Ovary (tissue), 3 donors: ENCODE measurements around the gene DMAC2.

Experiments used
- EP300 ChIP-seq: sonication (generic); formaldehyde crosslinking; IDR thresholded peaks from one replicate; pipeline ENCODE4 v1.6.1; 2017; ENCODE audit warnings: antibody characterized with exemption
- POLR2A ChIP-seq: fragments of 450-650 bp; IDR thresholded peaks from one replicate; pipeline ENCODE4 v1.6.1; 2017; ENCODE audit warnings: antibody characterized with exemption, mild to moderate bottlenecking, moderate library complexity
- TF ChIP-seq, protein P1 (sequence below), 3 donors: fragments of 450-650 bp in 2 of 3; fragments of 200-600 bp in 1 of 3; IDR thresholded peaks; one replicate each; pipeline versions ENCODE4 v1.5.1 to v1.8.0; 2016 to 2022; ENCODE audit warnings: antibody characterized with exemption in 3 of 3, mild to moderate bottlenecking in 1 of 3
- donor health status: DM: no; HTN: no; CAD: no.

DNA sequence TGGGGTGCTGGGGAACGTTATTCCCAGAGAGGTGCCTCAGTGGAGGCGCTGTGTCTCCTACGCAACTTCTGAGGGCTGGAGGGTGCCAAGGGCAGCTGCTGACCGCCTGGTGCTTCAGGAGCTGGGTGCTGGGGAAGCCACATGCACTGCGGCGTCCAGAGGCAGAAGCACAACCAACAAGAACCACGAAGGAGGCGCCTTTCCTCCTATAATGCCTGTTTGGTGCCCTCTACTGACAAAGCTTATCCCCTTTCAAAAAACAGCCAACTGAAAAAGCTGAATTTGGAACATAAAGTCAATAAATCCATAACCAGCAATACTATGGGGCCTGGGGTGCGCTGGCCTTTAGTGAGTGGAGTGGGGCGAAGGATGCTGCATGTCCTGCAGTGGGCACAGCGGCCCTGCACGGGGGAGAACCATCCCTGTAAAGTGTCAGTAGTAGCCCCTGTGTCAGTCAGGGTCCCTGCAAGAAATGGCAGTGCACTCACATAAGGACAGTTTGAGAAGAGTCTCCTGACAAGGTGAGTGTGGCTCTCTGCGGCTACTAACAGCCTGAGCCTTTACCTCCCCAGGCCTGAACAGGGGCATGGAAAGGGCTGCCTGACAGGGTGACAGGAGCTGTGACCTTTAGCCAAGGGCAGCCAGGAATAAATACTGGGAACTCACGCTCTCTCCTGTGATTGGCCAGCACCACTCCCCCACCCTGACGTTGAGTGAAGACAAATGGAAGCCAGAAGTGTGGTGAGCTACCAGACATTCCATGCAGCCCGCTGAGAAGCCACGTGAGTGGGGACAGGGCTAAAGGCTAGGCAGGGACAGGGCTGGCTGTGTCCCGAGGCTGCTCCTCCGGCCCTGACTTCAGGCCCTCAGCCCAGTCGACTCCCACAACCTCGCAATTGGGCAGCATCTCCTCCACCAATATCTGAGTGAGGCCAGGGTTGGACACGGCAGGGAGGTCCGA, 8.0 kb downstream of the DMAC2 start:
- TF ChIP-seq POLR2A (no peak), EP300 (no peak)
- TF ChIP-seq, protein P1, sequence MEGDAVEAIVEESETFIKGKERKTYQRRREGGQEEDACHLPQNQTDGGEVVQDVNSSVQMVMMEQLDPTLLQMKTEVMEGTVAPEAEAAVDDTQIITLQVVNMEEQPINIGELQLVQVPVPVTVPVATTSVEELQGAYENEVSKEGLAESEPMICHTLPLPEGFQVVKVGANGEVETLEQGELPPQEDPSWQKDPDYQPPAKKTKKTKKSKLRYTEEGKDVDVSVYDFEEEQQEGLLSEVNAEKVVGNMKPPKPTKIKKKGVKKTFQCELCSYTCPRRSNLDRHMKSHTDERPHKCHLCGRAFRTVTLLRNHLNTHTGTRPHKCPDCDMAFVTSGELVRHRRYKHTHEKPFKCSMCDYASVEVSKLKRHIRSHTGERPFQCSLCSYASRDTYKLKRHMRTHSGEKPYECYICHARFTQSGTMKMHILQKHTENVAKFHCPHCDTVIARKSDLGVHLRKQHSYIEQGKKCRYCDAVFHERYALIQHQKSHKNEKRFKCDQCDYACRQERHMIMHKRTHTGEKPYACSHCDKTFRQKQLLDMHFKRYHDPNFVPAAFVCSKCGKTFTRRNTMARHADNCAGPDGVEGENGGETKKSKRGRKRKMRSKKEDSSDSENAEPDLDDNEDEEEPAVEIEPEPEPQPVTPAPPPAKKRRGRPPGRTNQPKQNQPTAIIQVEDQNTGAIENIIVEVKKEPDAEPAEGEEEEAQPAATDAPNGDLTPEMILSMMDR (IDR thresholded peaks at IDR 0.05): no peak
